Pancreas (tissue), 10 donors: ENCODE data around the gene CDKN1B. TPM values are rescaled to one million over a fixed set of nuclear protein-coding genes. Genes with fewer than 3 reads are reported as not detected.
"Not testable (repeated sequence)": the region's sequence is repeated elsewhere in the genome, so short reads cannot be mapped to it uniquely, and the experiment has no call there.

Source experiments
- ATAC-seq, 4 donors: fragments of 200-7000 bp; cut with Tn5 transposase; one replicate each; pipeline versions ENCODE4 v1.8.0 to v1.9.1; 2020; ENCODE audit warnings: mild to moderate bottlenecking in 4 of 4, moderate library complexity in 4 of 4
- DNase-seq, 6 donors: peaks; one replicate each; pipeline ENCODE4 v3.0.0-alpha.2; 2020
- FAIRE-seq: peaks from 2 replicates; lab custom pipeline; 2012; peaks lifted over from hg19 to GRCh38; lab: Jason Lieb, UNC
- H3K27ac ChIP-seq, 4 donors: fragments of 200-600 bp; sonication (generic); 1 replicate in 3 of 4; 2 replicates in 1 of 4; pipeline versions ENCODE4 v1.5.0 to v1.8.0; 2020
- H3K27me3 ChIP-seq, 4 donors: fragments of 200-600 bp; one replicate each; pipeline ENCODE4 v1.8.0; 2021
- H3K36me3 ChIP-seq, 3 donors: fragments of 200-600 bp; sonication (generic) in 1 of 3; one replicate each; pipeline versions ENCODE4 v1.5.0 to v1.8.0; 2020 to 2021
- H3K4me1 ChIP-seq, 3 donors: fragments of 200-600 bp; one replicate each; pipeline ENCODE4 v1.8.0; 2021
- H3K4me3 ChIP-seq, 4 donors: fragments of 200-600 bp; sonication (generic) in 2 of 4; one replicate each; pipeline versions ENCODE4 v1.5.0 to v1.8.0; 2020 to 2021
- H3K9me3 ChIP-seq, 4 donors: fragments of 200-600 bp; one replicate each; pipeline ENCODE4 v1.8.0; 2021
- WGBS, 2 donors: extraction: QIAGEN DNeasy Blood & Tissue Kit; methylation state at CpG; one replicate each; pipeline ENCODE4 v1.1.7; 2013; 5-methylcytosine and 5-hydroxymethylcytosine counted together
- intact Hi-C, 3 donors: fragments of 100-400 bp; cut with DNase I; formaldehyde crosslinking; loops; one replicate each; pipeline versions ENCODE4 v1.11.1 to v1.14.2; 2022
- polyA plus RNA-seq, 2 donors: library from polyadenylated mRNA; stranded (reverse); fragments of 200-250 nt; gene quantifications; one replicate each; pipeline ENCODE4 v1.2.3, GENCODE V29; 2013
- total RNA-seq, 6 donors: library from RNA; stranded (reverse); fragmentation: NEBNext Ultra II Directional in 4 of 6; extraction: Animal tissue kit (Norgen Biotek cat#: 25700) in 4 of 6; gene quantifications; one replicate each; pipeline versions ENCODE4 v1.2.1 to v1.2.4, GENCODE V29; 2021 to 2023
- TF ChIP-seq, protein P1 (sequence below), 4 donors: fragments of 200-600 bp; sonication (generic) in 3 of 4; IDR thresholded peaks; one replicate each; pipeline versions ENCODE4 v1.5.0 to v1.8.0; 2021; ENCODE audit warnings: antibody characterized with exemption in 4 of 4
- donor health status: healthy with polysubstance abuse.
- donor health status: DM: no; HTN: no; CAD: no; lungs with moderate emphysema.
- donor health status: DM: no; HTN: no; CAD: no.
- donor health status: control.
- donor health status: control.
- donor health status: Bipolar disorder and iron deficiency.
- donor health status: DM: yes; HTN: yes; CAD: no.
- donor health status: DM: no; HTN: no; CAD: no.
- donor health status: DM: no; HTN: no; CAD: no.
- donor health status: DM: yes; HTN: yes; CAD: no.

Gene CDKN1B
- total and polyA plus RNA-seq, 8 donors = 12.1 to 23.7 (median 16.9) TPM

- intact Hi-C loops = no loop called here
- TF ChIP-seq, protein P1, sequence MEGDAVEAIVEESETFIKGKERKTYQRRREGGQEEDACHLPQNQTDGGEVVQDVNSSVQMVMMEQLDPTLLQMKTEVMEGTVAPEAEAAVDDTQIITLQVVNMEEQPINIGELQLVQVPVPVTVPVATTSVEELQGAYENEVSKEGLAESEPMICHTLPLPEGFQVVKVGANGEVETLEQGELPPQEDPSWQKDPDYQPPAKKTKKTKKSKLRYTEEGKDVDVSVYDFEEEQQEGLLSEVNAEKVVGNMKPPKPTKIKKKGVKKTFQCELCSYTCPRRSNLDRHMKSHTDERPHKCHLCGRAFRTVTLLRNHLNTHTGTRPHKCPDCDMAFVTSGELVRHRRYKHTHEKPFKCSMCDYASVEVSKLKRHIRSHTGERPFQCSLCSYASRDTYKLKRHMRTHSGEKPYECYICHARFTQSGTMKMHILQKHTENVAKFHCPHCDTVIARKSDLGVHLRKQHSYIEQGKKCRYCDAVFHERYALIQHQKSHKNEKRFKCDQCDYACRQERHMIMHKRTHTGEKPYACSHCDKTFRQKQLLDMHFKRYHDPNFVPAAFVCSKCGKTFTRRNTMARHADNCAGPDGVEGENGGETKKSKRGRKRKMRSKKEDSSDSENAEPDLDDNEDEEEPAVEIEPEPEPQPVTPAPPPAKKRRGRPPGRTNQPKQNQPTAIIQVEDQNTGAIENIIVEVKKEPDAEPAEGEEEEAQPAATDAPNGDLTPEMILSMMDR (IDR thresholded peaks at IDR 0.05) = no peak
- Histone ChIP-seq H3K4me3 (no peak overlapping the region), H3K27ac (peak overlapping the region; percentile 55 to 78 (median 67)), H3K9me3 (no peaks in the 10 kb centered on the region), H3K27me3 (no peaks in the 10 kb centered on the region), H3K4me1 (peaks cover 9 to 20% (median 18%) of the 10 kb centered on the region in 3 donors), H3K36me3 (no peaks in the 10 kb centered on the region)
- 86 to 90% methylated on average over 1 of the region's 1 CpG for WGBS, 2 donors
- ATAC-seq (peak; percentile 12 to 28 (median 15)), DNase-seq (no peak), FAIRE-seq (no peak)
Observed at GRCh38 chr12:12735301-12735700, 18.1 kb downstream of the CDKN1B start.

DNA sequence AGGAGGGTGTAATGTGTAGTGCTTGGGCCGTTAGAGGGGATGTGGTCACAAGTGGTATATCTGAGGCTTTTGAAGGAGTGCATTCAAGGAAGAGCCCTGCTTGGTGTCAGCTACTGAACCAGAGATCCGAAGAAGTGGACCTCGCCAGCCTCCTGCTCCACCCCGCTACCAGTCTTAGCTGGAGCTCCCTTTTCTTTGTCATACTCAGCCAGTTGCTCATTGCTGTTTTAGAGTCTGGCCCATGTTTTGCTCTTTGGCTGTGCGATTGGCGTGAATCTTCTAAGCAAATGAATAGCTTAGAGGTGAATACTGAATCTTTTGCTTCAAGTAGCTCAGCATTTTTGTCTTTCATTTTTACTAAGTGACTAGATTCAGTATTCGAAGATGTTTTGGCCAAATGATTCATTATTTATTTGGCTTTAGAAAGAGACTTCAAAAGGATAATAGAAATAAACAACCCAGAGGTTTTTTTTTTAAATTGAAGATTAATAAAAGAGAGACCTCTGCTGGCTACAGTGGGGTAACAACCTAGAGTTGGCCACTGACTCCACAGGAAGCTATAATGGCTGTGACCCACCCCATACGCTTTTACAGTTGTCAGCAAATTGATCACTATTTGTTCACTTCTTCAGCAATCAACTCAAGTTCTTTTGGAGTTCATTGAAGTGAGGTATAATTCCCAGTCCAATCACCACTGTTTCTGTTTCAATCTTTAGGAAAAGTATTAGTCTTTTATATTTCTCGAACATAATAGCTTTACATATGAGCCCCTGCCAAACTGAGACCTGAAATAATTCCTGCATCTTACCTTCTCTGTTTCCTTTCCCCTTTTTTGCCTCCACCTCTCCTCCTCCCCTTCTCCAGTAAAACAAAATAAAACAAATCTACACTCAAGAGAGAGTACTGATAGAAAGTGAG is 19.9 kb downstream of the CDKN1B start:
- intact Hi-C loops = no loop called here
- Histone ChIP-seq H3K27me3 (no peaks in the 10 kb centered on the region), H3K36me3 (no peaks in the 10 kb centered on the region), H3K4me1 (peaks cover 9 to 20% (median 18%) of the 10 kb centered on the region in 3 donors), H3K4me3 (no peak overlapping the region), H3K9me3 (no peaks in the 10 kb centered on the region), H3K27ac (peak overlapping the region in 1 of 4 donors; percentile 2)
- TF ChIP-seq, protein P1 (IDR thresholded peaks at IDR 0.05) = peak in 3 of 4 donors; percentile 43 to 47 (median 44)
- ATAC-seq = peak; percentile 49 to 78 (median 76)
- 58 to 60% methylated on average over 9 of the region's 9 CpGs for WGBS, 2 donors
- no peak for DNase-seq
- FAIRE-seq = peak; percentile 83

DNA sequence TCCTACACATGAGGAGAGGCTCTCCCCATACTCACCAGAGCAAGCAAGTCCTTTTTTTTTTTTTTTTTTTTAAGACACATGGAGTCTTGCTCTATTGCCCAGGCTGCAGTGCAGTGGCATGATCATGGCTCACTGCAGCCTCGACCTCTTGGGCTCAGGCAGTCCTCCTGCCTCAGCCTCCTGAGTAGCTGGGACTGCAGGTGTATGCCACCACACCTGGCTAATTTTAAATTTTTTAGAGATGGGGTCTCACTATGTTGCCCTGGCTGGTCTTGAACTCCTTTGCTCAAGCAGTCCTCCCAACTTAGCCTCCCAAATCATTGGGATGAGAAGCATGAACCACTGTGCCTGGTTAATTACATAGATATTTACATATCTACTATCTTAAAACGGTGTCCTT is 21.0 kb downstream of the CDKN1B start:
- H3K4me3 ChIP-seq, H3K9me3 ChIP-seq, ATAC-seq, H3K27ac ChIP-seq, DNase-seq, intact Hi-C loops, H3K27me3 ChIP-seq, H3K36me3 ChIP-seq, FAIRE-seq: not testable (repeated sequence)
- 53 to 80% methylated on average over 2 of the region's 2 CpGs for WGBS, 2 donors
- peaks cover 9 to 20% (median 18%) of the 10 kb centered on the region in 3 donors for H3K4me1 ChIP-seq

DNA sequence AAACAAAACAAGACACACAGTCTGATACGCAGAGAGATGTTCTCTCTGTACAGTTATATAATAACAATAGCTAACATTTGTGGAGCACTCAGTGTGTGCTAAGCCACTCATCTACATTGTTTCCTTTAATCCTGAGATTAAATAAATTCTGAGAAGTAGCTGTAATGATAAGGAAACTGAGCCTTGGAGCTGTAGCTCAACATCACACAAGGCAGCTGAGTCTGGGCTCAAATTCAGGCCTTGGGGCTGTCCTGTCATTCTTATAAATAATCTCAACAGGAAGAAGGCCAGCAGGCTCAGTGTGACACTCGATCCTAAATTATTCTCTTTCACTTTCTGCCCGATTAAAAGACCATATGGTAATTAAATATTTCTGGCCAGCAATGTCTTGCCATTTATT is 24.5 kb downstream of the CDKN1B start:
- Histone ChIP-seq H3K4me1 (peaks cover 0 to 2% (median 0%) of the 10 kb centered on the region in 3 donors), H3K27me3 (no peaks in the 10 kb centered on the region), H3K4me3 (no peak overlapping the region), H3K27ac (no peak overlapping the region), H3K36me3 (no peaks in the 10 kb centered on the region), H3K9me3 (no peaks in the 10 kb centered on the region)
- TF ChIP-seq, protein P1 (IDR thresholded peaks at IDR 0.05) = no peak
- intact Hi-C loops = no loop called here
- 30 to 31% methylated on average over 3 of the region's 3 CpGs for WGBS, 2 donors
- DNase-seq (no peak), ATAC-seq (peak in 1 of 4 donors; percentile 41), FAIRE-seq (no peak)

GRCh38 chr12:12744546-12745305 is 27.6 kb downstream of the CDKN1B start:
- H3K27me3 ChIP-seq = no peaks in the 10 kb centered on the region
- intact Hi-C loops = no loop called here
- H3K36me3 ChIP-seq = no peaks in the 10 kb centered on the region
- FAIRE-seq = no peak
- H3K4me3 ChIP-seq = no peak overlapping the region
- H3K9me3 ChIP-seq = no peaks in the 10 kb centered on the region
- no peak for DNase-seq
- ATAC-seq = no peak
- H3K27ac ChIP-seq = no peak overlapping the region
- TF ChIP-seq, protein P1 (IDR thresholded peaks at IDR 0.05) = no peak
- WGBS, 2 donors = 85 to 88% methylated on average over 8 of the region's 8 CpGs
- H3K4me1 ChIP-seq = no peaks in the 10 kb centered on the region
